ENCODE measurements around the gene ZNF23.

GRCh38 chr16:71442051-71442440, 20.0 kb downstream of the ZNF23 start, which contains the start of gene TLE7:
- TF ChIP-seq POLR2A (IDR thresholded peaks at IDR 0.05) (no peak), CTCF (IDR thresholded peaks at IDR 0.05) (no peak)
